ENCODE data around the gene NDEL1. TPM values are rescaled to one million over a fixed set of nuclear protein-coding genes. Genes with fewer than 3 reads are reported as not detected.

Gene NDEL1
- total RNA-seq, 1 experiment from 2014 or later, result 28.6 TPM

DNA sequence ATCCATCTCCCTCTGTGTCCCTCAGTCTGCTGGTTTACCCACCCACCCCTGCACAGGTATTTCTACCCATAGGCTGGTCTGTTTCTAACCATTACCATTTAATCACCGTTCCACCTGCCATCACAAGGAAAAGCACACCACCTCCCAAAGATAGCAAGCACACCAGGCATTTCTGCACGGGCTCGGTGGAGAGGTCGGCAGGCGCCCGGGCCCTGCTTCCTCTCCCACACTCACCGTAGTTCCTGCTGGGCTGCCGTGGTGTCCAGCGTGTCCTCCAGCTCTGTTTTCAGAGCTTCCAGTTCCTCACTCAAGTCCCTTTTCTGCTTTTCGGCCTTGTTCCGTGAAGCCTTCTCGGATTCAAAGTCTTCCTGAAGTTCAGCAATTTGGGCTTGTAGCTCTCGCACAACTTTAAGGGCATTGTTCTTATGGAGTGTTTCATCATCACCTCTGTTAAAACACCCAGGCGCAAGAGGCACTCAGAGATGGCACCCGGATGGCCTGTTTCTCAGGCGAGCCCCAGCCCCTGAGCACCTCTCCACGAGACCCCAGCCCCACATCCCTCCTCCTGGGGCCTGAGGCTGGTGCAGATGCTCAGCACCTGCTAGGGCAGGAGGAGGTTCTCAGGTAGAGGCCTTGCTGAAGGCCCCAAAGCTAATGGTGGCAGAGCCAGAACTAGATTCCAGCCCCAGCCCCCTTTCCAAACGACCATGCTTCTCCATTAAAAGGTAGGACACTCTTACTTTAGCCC lies 69.0 kb downstream of the NDEL1 start:
- in situ Hi-C loops (cut with HindIII; ENCODE audit: low pct_unique_long_range_greater_than_20kb, low sequenced_read_pairs), result no loop called here
- no peak for DNase-seq (ENCODE audit: low read depth, low spot score)

DNA sequence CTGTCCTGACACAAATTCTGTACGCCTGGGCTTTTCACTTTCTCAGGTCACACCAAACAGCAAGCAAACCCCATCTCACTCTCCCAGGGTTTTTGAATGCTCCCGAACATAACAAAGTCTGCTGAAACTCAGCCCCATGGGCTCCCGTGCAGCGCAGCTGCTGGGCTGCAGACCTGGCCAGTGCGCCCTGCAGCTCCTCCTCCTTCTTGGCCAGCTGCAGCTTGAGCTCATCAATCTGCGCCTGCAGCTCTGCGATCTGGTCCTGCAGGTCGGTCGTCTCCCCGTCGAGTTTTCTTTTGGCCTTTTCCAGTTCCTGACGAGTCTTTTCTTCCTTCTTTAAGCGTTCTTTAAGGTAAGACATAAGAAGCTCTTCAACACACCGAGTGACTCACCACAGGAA lies 70.5 kb downstream of the NDEL1 start:
- in situ Hi-C loops (cut with HindIII; ENCODE audit: low pct_unique_long_range_greater_than_20kb, low sequenced_read_pairs), result no loop called here
- no peak for DNase-seq (ENCODE audit: low read depth, low spot score)

DNA sequence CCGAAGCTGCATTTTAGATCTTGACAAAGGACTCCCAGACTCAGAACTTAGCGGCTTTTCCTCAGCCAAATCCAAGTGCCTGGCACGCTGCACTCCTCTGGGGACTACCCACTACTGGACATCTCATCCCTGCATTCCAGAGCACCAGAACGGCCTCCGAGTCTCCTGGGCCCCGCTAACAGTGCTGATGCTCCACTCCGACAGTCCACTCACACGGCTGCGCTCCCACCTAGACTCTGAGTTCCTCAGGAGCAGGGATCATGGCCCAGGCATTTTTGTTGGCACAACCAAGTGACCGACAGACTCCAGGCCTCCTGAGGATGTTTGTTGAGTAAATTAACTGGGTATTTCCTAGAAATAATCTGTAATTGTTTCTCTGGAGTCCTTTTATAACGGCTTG lies 79.1 kb downstream of the NDEL1 start:
- in situ Hi-C loops (cut with HindIII; ENCODE audit: low pct_unique_long_range_greater_than_20kb, low sequenced_read_pairs), result no loop called here
- DNase-seq (ENCODE audit: low read depth, low spot score), result no peak

Small RNA genes within 50 kb of the gene (small RNA-seq; reads per million reads assigned to genes)
- gene RNU7-43P, result 0 reads per million in 2 experiments

Other genes starting within 250 kb of the NDEL1 start
- gene BORCS6, start 245.7 kb upstream of the NDEL1 start, total RNA-seq (2014; rRNA removed; shearing (Covaris generic)), result 8.4 and 12.3 TPM in 2 replicates
- 66.5 and 78.0 TPM in 2 replicates for gene AURKB, start 225.3 kb upstream of the NDEL1 start, total RNA-seq (2014; rRNA removed; shearing (Covaris generic))
- 5.7 and 7.0 TPM in 2 replicates for gene CTC1, start 187.8 kb upstream of the NDEL1 start, total RNA-seq (2014; rRNA removed; shearing (Covaris generic))
- 54.1 and 62.0 TPM in 2 replicates for gene PFAS, start 186.6 kb upstream of the NDEL1 start, total RNA-seq (2014; rRNA removed; shearing (Covaris generic))
- gene RANGRF, start 147.2 kb upstream of the NDEL1 start, total RNA-seq (2014; rRNA removed; shearing (Covaris generic)), result 5.3 and 7.1 TPM in 2 replicates
- gene SLC25A35, start 140.5 kb upstream of the NDEL1 start, total RNA-seq (2014; rRNA removed; shearing (Covaris generic)), result 0.79 and 1.1 TPM in 2 replicates
- not detected in 2 replicates for gene ARHGEF15, start 125.6 kb upstream of the NDEL1 start, total RNA-seq (2014; rRNA removed; shearing (Covaris generic))
- gene ODF4, start 96.0 kb upstream of the NDEL1 start, total RNA-seq (2014; rRNA removed; shearing (Covaris generic)), result not detected in 2 replicates
- 4,937 and 5,030 TPM in 2 replicates for gene RPL26, start 52.7 kb upstream of the NDEL1 start, total RNA-seq (2014; rRNA removed; shearing (Covaris generic))
- gene RNF222, start 38.1 kb upstream of the NDEL1 start, total RNA-seq (2014; rRNA removed; shearing (Covaris generic)), result not detected in 2 replicates
- gene MYH10, start 194.8 kb downstream of the NDEL1 start, total RNA-seq (2014; rRNA removed; shearing (Covaris generic)), result 71.6 and 73.4 TPM in 2 replicates